Measurements from ENCODE around the gene ZIC2.

ZIC2 gene

GRCh38 chr13:99987154-99988019, 5.8 kb downstream of the ZIC2 start:
- DNase-seq, result no peak

- DNase-seq, result no peak
These were observed 7.1 kb downstream of the ZIC2 start for GRCh38 chr13:99988529-99989275.

GRCh38 chr13:99989276-99990125, 7.9 kb downstream of the ZIC2 start:
- DNase-seq, result no peak

- DNase-seq, result no peak
These were observed 8.8 kb downstream of the ZIC2 start for GRCh38 chr13:99990126-99990977.

- no peak for DNase-seq
These were observed 9.6 kb downstream of the ZIC2 start for GRCh38 chr13:99991013-99991827.

GRCh38 chr13:99991828-99992775, 10.5 kb downstream of the ZIC2 start:
- DNase-seq, result no peak

- DNase-seq, result peak in 1 of 2 experiments; percentile 19
These were observed 11.4 kb downstream of the ZIC2 start for GRCh38 chr13:99992949-99993351.

GRCh38 chr13:99993660-99994637, 12.4 kb downstream of the ZIC2 start:
- no peak for DNase-seq

GRCh38 chr13:99994638-99995020, 13.0 kb downstream of the ZIC2 start:
- no peak for DNase-seq

GRCh38 chr13:99995104-99995588, 13.6 kb downstream of the ZIC2 start:
- no peak for DNase-seq

GRCh38 chr13:99995589-99996380, 14.2 kb downstream of the ZIC2 start:
- no peak for DNase-seq

GRCh38 chr13:99996381-99996973, 14.9 kb downstream of the ZIC2 start:
- DNase-seq, result no peak

GRCh38 chr13:99997702-99998214, 16.2 kb downstream of the ZIC2 start:
- DNase-seq, result no peak

- DNase-seq, result no peak
These were observed 16.7 kb downstream of the ZIC2 start for GRCh38 chr13:99998261-99998660.

GRCh38 chr13:100014621-100015020, 33.0 kb downstream of the ZIC2 start:
- DNase-seq, result no peak

- DNase-seq, result no peak
These were observed 38.3 kb downstream of the ZIC2 start for GRCh38 chr13:100019780-100020356.

- no peak for DNase-seq
These were observed 41.2 kb downstream of the ZIC2 start for GRCh38 chr13:100022798-100023197.
